DMS 273 (cell line): Measurements from ENCODE around the gene DENND1B.
"Not testable (repeated sequence)": the region's sequence is repeated elsewhere in the genome, so short reads cannot be mapped to it uniquely, and the experiment has no call there.

Experiments used
- DNase-seq: peaks from one replicate; lab custom pipeline; 2025; ENCODE audit not compliant: unreplicated experiment; lab: John Stamatoyannopoulos, UW

The DENND1B gene

GRCh38 chr1:197750366-197750765, 24.9 kb downstream of the DENND1B start:
- no peak for DNase-seq

GRCh38 chr1:197745911-197746310, 29.4 kb downstream of the DENND1B start:
- no peak for DNase-seq

GRCh38 chr1:197744979-197745378, 30.3 kb downstream of the DENND1B start:
- no peak for DNase-seq

DNA sequence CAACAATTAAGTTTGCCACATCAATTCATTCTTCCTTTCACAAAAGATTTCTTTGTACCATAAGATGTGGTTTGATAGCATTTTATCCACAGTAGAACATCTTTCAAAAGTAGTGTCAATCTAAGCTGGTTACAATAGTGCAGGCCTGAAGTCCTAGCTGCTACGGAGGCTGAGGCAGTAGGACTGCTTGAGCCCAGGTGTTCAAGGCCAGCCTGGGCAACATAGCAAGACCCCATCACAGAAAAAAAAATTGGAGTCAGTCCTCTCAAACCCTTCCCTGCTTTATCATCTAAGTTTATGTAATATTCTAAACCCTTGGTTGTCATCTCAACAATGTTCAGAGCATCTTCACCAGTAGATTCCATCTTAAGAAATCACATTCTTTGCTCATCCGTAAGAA, 31.7 kb downstream of the DENND1B start:
- DNase-seq: no peak

DNA sequence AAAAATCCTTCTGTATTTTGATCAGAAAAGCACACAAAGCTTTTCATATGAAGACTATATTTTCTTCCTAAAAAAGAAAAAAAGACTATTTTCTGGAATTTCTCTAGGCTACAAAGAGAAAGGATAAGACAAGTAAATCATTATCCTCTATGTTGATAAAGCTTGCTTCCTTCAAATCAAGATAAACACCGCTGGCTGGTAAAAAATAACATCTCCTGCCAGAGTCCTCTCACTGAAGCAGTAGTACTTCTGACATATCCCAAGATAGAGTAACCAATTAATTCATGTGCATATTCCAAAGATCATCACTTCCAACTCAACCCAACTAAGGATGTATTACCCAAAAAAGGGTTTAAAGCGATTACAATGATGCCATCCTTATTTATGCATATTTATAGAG, 34.3 kb downstream of the DENND1B start:
- DNase-seq: no peak

DNA sequence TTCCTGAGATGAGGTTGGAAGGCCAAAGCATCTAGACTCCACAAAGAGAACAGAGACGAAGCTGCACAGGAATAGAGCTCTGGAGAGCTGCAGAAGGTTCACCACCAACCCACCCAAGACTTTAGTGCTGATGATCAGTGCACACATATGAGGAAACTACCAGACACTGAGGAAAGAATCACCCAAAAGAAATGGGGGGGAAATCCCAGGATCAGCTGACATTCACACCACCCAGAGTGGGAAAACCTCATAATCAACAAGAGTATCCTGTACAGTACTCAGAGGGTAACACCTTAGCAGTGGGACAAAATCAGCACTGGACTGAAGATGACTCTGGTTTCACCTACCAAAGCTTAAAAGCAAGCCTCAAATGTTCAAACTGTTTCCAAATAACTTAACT, 36.4 kb downstream of the DENND1B start:
- DNase-seq: no peak

DNA sequence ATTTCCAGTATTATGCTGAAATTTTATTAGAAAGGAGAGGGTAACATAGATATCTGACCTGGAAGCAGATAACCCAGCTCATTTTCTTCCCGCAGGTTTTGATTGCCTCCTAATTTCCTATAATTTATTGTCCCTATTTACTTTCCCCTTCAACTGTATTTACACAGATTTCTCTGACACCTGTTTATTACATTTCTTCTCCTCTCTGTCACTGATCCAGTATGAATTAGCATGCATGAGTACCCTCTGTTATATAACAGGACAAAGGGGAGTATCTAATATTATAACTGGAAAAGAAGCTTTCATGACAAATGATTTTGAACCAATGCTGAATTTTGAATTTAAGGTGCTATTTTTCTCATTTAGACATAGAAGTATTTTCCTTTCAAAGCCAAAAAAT, 37.4 kb downstream of the DENND1B start:
- no peak for DNase-seq

GRCh38 chr1:197736685-197737084, 38.6 kb downstream of the DENND1B start:
- DNase-seq: no peak

- DNase-seq: no peak
Observed at GRCh38 chr1:197735461-197735860, 39.8 kb downstream of the DENND1B start.

DNA sequence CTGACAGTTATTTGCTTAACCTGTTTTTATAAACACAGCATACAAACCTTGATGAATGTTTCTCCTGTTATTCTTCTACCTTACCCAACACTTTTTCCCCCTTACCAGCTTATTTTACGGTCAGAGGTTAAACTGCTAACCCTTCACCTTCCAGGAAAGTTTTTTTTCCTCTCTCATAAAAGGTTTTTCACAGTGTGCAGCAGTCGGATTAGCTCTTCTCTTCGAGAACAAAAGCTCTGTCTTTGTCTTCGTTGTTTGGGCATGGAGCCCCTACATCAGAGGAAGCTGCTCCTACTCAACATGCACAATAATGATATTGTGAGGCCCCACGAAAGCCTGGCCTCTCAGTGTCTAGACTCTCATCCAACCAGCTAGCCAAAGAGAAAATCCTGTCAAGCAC, 42.0 kb downstream of the DENND1B start:
- no peak for DNase-seq

- no peak for DNase-seq
Observed at GRCh38 chr1:197732187-197732586, 43.1 kb downstream of the DENND1B start.

DNA sequence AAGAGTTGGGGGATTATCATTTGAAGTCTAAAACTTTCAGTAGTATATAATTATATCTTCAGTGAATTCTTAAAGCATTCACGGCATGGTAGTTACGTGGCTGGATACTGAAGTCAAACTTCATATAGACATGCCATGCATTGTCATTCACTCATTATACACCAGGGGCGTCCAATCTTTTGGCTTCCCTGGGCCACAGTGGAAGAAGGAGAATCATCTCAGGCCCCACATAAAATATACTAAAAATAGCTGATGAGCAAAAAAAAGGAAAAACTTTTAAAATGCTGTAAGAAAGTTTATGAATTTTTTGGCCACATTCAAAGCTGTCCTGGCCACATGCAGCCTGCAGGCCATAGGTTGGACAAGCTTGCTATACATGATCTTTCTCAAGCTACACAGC, 43.8 kb downstream of the DENND1B start:
- DNase-seq: no peak

GRCh38 chr1:197725976-197726375, 49.3 kb downstream of the DENND1B start:
- no peak for DNase-seq

GRCh38 chr1:197725044-197725443, 50.2 kb downstream of the DENND1B start:
- DNase-seq: peak; percentile 33

GRCh38 chr1:197715806-197716205, 59.5 kb downstream of the DENND1B start:
- no peak for DNase-seq

GRCh38 chr1:197706601-197707000, 68.7 kb downstream of the DENND1B start:
- no peak for DNase-seq

DNA sequence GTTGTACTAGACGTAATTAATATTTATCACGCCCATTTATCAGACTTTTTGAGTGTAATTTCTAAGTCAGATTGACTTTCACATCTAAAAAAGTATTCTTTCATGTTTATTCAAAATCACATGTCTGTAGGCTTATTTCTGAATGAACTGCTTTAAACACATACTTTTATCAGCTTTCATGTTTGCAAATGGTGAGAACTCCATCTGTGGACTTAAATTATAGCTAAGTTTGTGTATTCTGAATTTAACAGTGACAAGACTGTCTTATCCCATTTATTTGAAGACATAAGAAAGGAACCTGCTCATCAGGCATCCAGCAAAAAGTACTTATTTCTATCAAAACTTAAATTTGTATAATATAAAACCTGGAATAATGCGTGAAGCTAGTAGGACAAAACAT, 69.3 kb downstream of the DENND1B start:
- DNase-seq: no peak

GRCh38 chr1:197700688-197701087, 74.6 kb downstream of the DENND1B start:
- not testable (repeated sequence) for DNase-seq

- DNase-seq: no peak
Observed at GRCh38 chr1:197696372-197696771, 78.9 kb downstream of the DENND1B start.

DNA sequence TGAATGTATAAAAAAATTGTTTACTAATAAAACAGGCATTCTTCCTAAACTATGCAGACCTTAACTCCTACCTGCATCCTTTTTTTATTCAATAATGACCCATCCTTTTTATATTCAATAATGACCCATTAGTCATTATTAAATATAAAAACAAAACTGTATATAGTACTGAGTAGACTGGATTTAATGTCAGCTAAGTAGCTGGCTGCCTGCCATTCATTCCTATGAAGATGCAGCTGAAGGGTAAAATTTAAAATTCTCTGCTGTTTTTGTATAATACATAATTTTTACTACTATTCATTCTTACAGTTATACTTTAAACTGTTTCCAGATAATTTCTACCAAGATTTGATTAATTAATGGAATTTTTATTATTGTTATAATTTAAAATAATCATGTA, 79.3 kb downstream of the DENND1B start:
- DNase-seq: no peak

- DNase-seq: no peak
Observed at GRCh38 chr1:197692965-197693364, 82.3 kb downstream of the DENND1B start.

DNA sequence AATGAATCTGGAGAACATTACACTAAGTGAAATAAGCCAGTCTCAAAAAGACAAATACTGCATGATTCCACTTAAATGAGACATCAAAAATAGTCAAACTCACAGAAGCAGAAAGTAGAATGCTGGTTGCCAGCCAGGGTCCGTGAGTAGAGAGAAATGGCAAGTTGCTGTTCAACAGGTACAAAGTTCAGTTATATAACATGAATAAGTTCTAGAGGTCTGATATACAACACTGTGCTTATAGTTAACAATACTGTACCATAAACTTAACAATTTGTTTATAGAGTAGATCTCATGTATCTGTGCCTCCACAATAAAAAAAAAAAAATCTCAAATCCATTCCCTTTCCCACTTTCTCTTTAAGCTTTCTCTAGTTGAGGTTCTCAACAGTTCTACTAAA, 83.5 kb downstream of the DENND1B start:
- no peak for DNase-seq

DNA sequence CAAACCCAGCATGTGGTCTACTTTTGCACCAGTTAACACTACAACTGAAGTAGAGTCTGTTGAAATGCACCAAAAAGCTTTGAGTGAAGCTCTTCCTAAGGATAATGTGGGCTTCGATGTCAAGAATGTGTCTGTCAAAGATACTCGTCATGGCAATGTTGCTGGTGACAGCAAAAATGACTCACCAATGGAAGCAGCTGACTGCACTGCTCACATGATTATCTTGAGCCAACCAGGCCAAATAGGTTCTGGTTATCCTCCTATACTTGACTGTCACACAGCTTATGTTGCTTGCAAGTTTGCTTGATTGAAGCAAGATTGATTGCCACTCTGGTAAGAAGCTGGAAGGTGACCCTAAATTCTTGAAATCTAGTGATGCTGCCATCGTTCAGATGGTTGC, 85.2 kb downstream of the DENND1B start:
- no peak for DNase-seq

DNA sequence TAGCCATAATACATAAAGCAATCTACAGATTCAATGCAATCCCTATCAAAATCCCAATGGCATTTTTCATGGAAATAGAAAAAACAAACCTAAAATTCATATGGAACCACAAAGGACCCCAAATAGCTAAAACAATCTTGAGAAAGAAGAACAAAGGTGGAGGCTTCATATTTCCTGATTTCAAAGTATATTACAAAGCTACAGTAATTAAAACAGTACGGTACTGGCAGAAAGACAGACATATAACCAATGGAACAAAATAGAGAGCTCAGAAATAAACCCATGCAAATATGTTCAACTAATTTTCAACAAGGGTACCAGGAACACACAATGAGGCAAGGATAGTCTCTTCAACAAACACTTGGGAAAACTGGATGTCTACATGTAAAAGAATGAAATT, 87.0 kb downstream of the DENND1B start:
- no peak for DNase-seq
